ENCODE data around the gene TUBA4B.
"Not testable (repeated sequence)": the region's sequence is repeated elsewhere in the genome, so short reads cannot be mapped to it uniquely, and the experiment has no call there.

TUBA4B gene

DNA sequence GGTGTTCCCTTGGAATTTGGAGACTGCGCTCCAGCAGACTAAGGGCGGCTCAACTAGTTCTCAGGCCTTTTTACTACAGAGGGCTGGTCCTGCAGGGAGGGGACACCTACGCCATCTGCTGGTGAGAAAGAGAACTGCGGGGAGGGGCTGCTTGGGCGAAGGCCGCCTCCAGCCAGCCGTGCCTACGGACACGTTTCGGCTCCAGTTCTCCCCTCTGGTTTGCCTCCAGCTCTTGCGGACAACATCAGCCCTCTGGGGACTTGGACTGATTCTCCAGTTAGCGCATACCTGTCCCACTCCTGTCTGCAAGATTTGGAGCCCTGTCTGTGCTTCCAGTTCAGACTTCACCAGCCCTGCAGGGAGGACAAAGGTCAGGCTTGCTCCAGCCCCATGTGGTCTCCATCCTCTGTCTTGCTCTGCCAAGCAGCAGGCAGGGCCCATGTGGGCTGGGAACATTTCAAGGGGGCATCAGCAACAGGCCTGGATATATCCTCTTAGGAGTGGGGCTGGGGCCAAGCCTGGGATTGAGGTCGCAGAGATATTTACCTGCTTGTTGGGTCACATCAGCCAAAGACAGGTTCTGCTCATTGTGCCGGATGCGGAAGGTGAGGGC, 45.8 kb downstream of the TUBA4B start:
- ATAC-seq, result peak; percentile 74
- no peak overlapping the region for H3K27ac Mint-ChIP-seq
- no peaks in the 10 kb centered on the region for H3K9me3 Mint-ChIP-seq
- peaks cover 33% of the 10 kb centered on the region for H3K27me3 Mint-ChIP-seq
- no peak overlapping the region for H3K4me3 Mint-ChIP-seq
- no peaks in the 10 kb centered on the region for H3K36me3 Mint-ChIP-seq
- peaks cover 18% of the 10 kb centered on the region for H3K4me1 Mint-ChIP-seq

DNA sequence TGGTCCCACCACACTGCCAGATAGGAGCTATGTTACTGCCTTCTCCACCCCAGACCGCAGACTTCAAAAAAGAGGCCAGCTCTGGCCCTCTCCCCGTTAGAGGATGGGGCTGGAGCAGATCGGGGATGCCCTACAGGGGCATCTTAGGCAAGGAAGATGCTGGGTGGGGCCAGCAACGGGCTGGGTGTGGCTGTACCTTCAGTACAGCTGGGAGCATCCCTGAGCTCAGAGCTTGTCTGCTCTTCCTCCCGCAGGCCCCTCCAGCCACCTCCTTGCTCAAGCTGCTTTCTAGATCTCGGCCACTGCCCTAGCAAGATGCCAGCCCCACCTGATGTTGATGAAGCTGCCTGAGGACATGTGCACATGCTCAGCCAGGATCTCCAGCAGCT, 46.3 kb downstream of the TUBA4B start:
- no peak overlapping the region for H3K27ac Mint-ChIP-seq
- H3K9me3 Mint-ChIP-seq, result no peaks in the 10 kb centered on the region
- H3K4me3 Mint-ChIP-seq, result no peak overlapping the region
- peaks cover 13% of the 10 kb centered on the region for H3K4me1 Mint-ChIP-seq
- no peaks in the 10 kb centered on the region for H3K36me3 Mint-ChIP-seq
- peaks cover 33% of the 10 kb centered on the region for H3K27me3 Mint-ChIP-seq
- ATAC-seq, result no peak

DNA sequence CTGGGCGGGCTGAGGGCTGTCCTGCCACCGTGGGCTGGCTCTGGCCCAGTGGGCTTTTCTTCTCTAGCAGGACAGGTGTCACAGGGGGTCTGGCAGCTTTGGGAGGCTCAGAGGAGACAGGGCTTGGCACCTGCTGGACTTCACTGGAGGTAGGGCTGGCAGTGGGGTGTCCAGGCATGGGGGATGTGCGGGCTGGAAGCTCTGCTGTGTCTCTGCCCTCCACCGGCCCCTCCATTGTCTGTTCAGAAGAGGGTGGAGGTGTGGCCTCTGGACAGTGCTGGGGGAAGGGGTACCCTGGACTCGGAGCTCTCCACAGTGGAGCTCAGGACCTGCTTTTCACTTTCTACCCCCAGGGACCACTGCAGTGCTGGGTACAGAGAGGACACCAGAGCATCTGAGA, 47.0 kb downstream of the TUBA4B start:
- H3K4me3 Mint-ChIP-seq, result no peak overlapping the region
- no peaks in the 10 kb centered on the region for H3K36me3 Mint-ChIP-seq
- peaks cover 7% of the 10 kb centered on the region for H3K4me1 Mint-ChIP-seq
- H3K27ac Mint-ChIP-seq, result no peak overlapping the region
- H3K27me3 Mint-ChIP-seq, result peaks cover 40% of the 10 kb centered on the region
- no peak for ATAC-seq
- no peaks in the 10 kb centered on the region for H3K9me3 Mint-ChIP-seq

DNA sequence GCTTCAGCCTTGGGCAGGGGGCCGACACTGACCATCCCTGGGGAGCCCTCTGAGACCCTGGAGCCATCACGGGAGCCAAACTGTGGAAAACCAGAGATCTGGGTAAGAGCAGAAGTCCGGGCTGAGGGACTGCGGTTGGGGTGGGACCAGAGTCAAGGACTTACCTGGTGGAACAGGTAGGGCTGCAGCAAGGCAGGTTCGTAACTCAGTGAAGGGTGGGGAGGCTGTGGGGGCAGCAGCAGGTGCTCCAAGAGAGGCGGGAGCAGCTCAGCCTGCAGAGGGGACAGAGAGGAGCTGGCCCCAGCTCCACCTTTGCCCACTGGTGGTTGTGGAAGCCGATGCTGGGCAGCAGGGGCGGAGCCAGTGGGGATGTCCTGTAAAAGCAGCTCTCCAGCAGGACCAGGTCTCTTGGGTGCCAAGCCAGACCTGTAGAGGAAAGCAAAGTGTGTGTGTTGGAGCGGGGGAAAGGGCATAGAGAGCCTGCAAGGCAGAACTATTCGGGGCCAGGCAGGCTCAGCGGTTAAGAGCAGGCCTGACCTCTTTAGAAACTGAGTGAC, 49.4 kb downstream of the TUBA4B start:
- Mint-ChIP-seq H3K27ac (no peak overlapping the region), H3K27me3 (peaks cover 62% of the 10 kb centered on the region), H3K36me3 (no peaks in the 10 kb centered on the region), H3K4me3 (no peak overlapping the region), H3K9me3 (no peaks in the 10 kb centered on the region), H3K4me1 (no peaks in the 10 kb centered on the region)
- ATAC-seq, result no peak

DNA sequence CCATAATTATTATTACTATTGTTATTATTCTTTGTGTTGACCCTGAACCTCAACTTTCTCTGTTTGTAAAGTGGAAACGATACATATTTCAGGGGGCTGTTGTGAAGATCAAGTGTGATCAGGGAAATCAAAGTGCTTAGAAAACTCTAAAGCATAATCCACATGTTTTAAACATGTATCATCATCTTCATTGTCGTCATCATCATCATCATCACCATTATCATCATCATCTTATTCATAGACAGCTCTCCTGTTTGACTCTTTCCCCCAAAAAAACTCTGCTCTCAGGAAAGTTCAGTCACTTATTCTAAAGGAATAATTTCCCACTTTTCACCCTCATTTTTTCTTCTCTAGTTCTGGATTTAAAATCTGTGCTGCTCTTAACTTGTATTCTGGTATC, 51.2 kb downstream of the TUBA4B start:
- peaks cover 79% of the 10 kb centered on the region for H3K27me3 Mint-ChIP-seq
- H3K27ac Mint-ChIP-seq, result no peak overlapping the region
- no peaks in the 10 kb centered on the region for H3K36me3 Mint-ChIP-seq
- H3K4me1 Mint-ChIP-seq, result no peaks in the 10 kb centered on the region
- H3K4me3 Mint-ChIP-seq, result no peak overlapping the region
- H3K9me3 Mint-ChIP-seq, result no peaks in the 10 kb centered on the region
- no peak for ATAC-seq

DNA sequence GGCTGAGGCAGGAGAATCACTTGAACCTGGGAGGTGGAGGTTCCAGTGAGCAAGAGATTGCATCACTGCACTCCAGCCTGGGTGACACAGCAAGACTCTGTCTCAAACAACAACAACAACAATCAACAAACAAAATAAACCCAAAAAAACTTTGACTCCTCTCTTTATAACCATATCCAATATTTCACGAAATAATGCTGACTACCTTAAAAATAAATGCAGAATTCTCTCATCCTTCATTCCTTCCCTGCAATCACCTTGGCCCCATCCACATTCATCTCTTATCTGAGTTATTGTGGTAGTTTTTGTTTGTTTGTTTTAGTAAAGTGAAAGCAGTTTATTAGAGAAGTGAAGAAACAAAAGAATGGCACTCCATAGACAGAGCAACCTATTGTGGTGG, 53.0 kb downstream of the TUBA4B start:
- no peak for ATAC-seq
- Mint-ChIP-seq H3K36me3 (no peaks in the 10 kb centered on the region), H3K27ac (no peak overlapping the region), H3K9me3 (no peaks in the 10 kb centered on the region), H3K4me1 (no peaks in the 10 kb centered on the region), H3K4me3 (no peak overlapping the region), H3K27me3 (peaks cover 85% of the 10 kb centered on the region)

DNA sequence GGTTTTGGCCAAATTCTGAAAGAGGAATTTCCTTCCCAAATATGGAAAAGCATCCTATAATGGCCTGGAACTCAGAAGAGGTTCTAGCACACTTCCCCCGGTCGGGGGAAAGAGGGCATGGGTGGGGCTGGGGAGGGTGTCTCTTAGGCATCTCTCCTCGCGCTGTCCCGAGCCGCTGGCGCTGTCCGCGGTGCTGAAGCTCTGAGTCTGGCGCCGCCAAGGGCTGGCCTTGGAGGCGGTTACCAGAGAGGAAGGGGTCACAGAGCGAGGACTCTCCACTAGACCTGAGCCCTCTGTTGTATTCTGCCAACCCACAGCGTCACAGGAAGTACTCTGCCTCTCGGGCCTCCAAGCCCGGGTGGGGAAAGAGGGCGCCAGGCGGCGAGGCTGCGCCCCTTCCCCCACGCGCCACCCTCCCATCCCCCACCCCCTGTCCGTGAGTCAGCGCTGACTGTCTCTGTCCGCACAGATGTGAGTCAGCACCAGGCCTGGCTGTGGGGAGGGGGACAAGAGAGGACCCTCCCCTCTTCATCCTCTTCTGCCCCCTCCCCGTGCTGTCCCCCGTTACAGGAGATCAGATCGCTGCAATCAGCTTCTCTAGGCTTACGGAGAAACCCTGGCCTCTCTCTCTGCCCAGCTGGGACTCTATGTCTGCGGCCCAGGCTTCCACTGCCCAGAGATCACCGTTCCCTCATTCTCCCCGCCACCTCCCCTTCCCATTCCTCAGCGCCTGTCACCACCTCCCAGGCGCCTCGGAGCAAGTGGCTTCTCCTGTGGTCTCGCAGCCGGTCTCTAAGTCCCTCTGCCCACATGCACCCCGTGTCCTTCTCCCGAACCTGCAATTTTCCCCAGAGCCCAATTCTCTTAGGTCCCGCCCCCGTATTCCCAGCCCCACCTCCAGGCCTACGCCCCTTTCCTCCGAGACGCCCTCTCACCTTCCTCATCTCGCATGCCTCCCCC, 55.4 kb downstream of the TUBA4B start:
- no peak for ATAC-seq
- Mint-ChIP-seq H3K4me1 (no peaks in the 10 kb centered on the region), H3K36me3 (no peaks in the 10 kb centered on the region), H3K27me3 (peaks cover 73% of the 10 kb centered on the region), H3K27ac (no peak overlapping the region), H3K4me3 (no peak overlapping the region), H3K9me3 (no peaks in the 10 kb centered on the region)

DNA sequence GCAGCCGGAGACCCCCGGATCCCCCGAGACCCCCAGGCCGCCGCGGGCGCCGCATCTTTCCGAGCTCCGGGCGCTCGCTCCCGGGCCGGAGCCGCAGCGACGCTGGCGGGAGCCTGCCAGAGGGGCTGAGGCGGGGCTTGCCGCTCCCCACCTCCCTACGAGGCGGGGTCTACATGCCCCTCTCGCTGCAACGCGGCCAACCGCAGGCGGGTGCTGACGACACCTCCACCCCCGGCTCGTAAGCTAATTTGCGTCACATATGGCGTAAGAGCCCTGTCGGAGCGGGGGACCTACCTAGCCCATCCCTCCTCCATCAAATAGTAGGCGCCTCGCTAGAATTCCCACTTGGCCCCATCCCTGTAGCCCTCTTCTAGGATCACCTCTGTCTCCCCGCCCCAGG, 56.2 kb downstream of the TUBA4B start, which contains the start of gene PTPRN:
Gene PTPRN (minus strand): TSS at position 124 of the 400 bp plus-strand sequence. CDS start 69 bp downstream, at position 55.
- no peaks in the 10 kb centered on the region for H3K36me3 Mint-ChIP-seq
- no peak within 1 kb of the TSS for H3K27ac Mint-ChIP-seq
- peaks cover 78% of the 10 kb centered on the region for H3K27me3 Mint-ChIP-seq
- no peaks in the 10 kb centered on the region for H3K9me3 Mint-ChIP-seq
- ATAC-seq, result no peak
- no peak within 1 kb of the TSS for H3K4me3 Mint-ChIP-seq
- H3K4me1 Mint-ChIP-seq, result no peaks in the 10 kb centered on the region

DNA sequence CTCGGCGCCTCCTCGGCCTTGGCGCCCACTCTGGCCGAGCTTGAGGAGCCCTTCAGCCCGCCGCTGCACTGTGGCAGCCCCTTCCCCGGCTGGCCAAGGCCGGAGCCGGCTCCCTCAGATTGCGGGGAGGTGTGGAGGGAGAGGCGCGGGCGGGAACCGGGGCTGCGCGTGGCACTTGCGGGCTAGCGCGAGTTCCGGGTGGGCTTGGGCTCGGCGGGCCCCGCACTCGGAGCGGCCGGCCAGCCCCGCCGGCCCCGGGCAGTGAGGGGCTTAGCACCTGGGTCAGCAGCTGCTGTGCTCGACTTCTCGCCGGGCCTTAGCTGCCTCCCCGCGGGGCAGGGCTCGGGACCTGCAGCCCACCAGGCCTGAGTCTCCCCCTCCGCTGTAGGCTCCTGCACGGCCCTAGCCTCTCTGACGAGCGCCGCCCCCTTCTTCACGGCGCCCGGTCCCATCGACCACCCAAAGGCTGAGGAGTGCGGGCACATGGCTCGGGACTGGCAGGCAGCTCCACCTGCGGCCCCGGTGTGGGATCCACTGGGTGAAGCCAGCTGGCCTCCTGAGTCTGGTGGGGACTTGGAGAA, 59.7 kb downstream of the TUBA4B start:
- H3K4me1 Mint-ChIP-seq, H3K27ac Mint-ChIP-seq, H3K4me3 Mint-ChIP-seq, H3K9me3 Mint-ChIP-seq, ATAC-seq, H3K36me3 Mint-ChIP-seq: not testable (repeated sequence)
- H3K27me3 Mint-ChIP-seq, result peaks cover 56% of the 10 kb centered on the region

DNA sequence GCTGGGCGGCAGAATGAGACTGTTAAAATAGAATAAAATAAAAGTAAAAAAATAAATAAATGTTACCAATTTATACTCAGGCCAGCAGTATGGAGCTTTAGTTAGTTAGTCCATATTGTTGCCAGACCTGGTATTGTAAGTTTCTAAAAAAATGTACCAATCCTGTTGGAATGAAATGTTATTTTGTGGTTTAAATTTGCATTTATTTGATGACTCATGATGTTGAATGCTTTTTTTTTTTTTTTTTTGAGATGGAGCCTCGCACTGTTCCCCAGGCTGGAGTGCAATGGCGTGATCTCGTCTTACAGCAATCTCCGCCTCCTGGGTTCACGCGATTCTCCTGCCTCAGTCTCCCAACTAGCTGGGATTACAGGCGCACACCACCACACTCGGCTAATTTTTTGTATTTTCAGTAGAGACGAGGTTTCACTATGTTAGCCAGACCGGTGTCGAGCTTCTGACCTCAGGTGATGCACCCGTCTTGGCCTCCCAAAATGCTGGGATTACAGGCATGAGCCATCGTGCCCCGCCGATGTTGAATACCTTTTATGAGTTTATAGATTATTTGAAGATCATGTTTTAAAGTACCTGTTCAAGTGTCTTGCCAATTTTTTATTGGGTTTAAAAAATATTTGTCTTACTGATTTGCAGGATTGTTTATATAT, 61.9 kb downstream of the TUBA4B start:
- H3K4me1 Mint-ChIP-seq, result no peaks in the 10 kb centered on the region
- peaks cover 35% of the 10 kb centered on the region for H3K27me3 Mint-ChIP-seq
- ATAC-seq, result no peak
- H3K4me3 Mint-ChIP-seq, result no peak overlapping the region
- H3K27ac Mint-ChIP-seq, result no peak overlapping the region
- H3K9me3 Mint-ChIP-seq, result no peaks in the 10 kb centered on the region
- H3K36me3 Mint-ChIP-seq, result no peaks in the 10 kb centered on the region
